ENCODE data around the gene CPEB1. TPM values are rescaled to one million over a fixed set of nuclear protein-coding genes. Genes with fewer than 3 reads are reported as not detected.

The CPEB1 gene
- 15.2 TPM for total RNA-seq (ENCODE audit: unreplicated experiment)
- long read RNA-seq, partial matches to known transcripts: 0 of 9 reads
- long read RNA-seq, other reads (novel, unspliced or antisense): 4 of 9 reads

GRCh38 chr15:82647045-82647834, at the start of gene CPEB1:
Gene CPEB1 (minus strand): TSS chr15:82647363. CDS start chr15:82628459, 18,904 bp downstream.
- peak; percentile 26 for TF ChIP-seq CTCF (IDR thresholded peaks at IDR 0.05; ENCODE audit: partially characterized antibody, unreplicated experiment)
- Mint-ChIP-seq H3K27me3 (ENCODE audit: unreplicated experiment) (peaks cover 12% of the 10 kb centered on the region), H3K36me3 (ENCODE audit: unreplicated experiment) (no peaks in the 10 kb centered on the region), H3K4me1 (ENCODE audit: low read depth, unreplicated experiment) (peaks cover 12% of the 10 kb centered on the region), H3K4me3 (ENCODE audit: unreplicated experiment) (peak within 1 kb of the TSS; percentile 82), H3K27ac (ENCODE audit: unreplicated experiment) (no peak within 1 kb of the TSS), H3K9me3 (ENCODE audit: unreplicated experiment) (peaks cover 2% of the 10 kb centered on the region)
- DNase-seq: peak; percentile 62

- Mint-ChIP-seq H3K4me1 (ENCODE audit: low read depth, unreplicated experiment) (no peaks in the 10 kb centered on the region), H3K27me3 (ENCODE audit: unreplicated experiment) (peaks cover under 1% of the 10 kb centered on the region), H3K9me3 (ENCODE audit: unreplicated experiment) (peaks cover 2% of the 10 kb centered on the region), H3K36me3 (ENCODE audit: unreplicated experiment) (peaks cover 6% of the 10 kb centered on the region), H3K4me3 (ENCODE audit: unreplicated experiment) (no peak overlapping the region), H3K27ac (ENCODE audit: unreplicated experiment) (no peak overlapping the region)
- no peak for DNase-seq
- TF ChIP-seq CTCF (IDR thresholded peaks at IDR 0.05; ENCODE audit: partially characterized antibody, unreplicated experiment): no peak
Measured at GRCh38 chr15:82692171-82692570, 45.0 kb upstream of the CPEB1 start.

- H3K4me3 Mint-ChIP-seq (ENCODE audit: unreplicated experiment): no peak overlapping the region
- H3K4me1 Mint-ChIP-seq (ENCODE audit: low read depth, unreplicated experiment): no peaks in the 10 kb centered on the region
- H3K36me3 Mint-ChIP-seq (ENCODE audit: unreplicated experiment): peaks cover 5% of the 10 kb centered on the region
- no peak overlapping the region for H3K27ac Mint-ChIP-seq (ENCODE audit: unreplicated experiment)
- DNase-seq: no peak
- H3K27me3 Mint-ChIP-seq (ENCODE audit: unreplicated experiment): no peaks in the 10 kb centered on the region
- peaks cover 2% of the 10 kb centered on the region for H3K9me3 Mint-ChIP-seq (ENCODE audit: unreplicated experiment)
- no peak for TF ChIP-seq CTCF (IDR thresholded peaks at IDR 0.05; ENCODE audit: partially characterized antibody, unreplicated experiment)
Measured at GRCh38 chr15:82689147-82689546, 42.0 kb upstream of the CPEB1 start.

- Mint-ChIP-seq H3K27ac (ENCODE audit: unreplicated experiment) (no peak overlapping the region), H3K9me3 (ENCODE audit: unreplicated experiment) (peaks cover 2% of the 10 kb centered on the region), H3K4me1 (ENCODE audit: low read depth, unreplicated experiment) (no peaks in the 10 kb centered on the region)
Measured at GRCh38 chr15:82688691-82689090, 41.5 kb upstream of the CPEB1 start.

More at GRCh38 chr15:82688691-82689090, 41.5 kb upstream of the CPEB1 start:
- Mint-ChIP-seq H3K27me3 (ENCODE audit: unreplicated experiment) (no peaks in the 10 kb centered on the region), H3K4me3 (ENCODE audit: unreplicated experiment) (no peak overlapping the region), H3K36me3 (ENCODE audit: unreplicated experiment) (peaks cover 5% of the 10 kb centered on the region)
- no peak for DNase-seq
- no peak for TF ChIP-seq CTCF (IDR thresholded peaks at IDR 0.05; ENCODE audit: partially characterized antibody, unreplicated experiment)
